ENCODE results near the gene IMPA2.

GRCh38 chr18:12061685-12062084 lies 80.4 kb downstream of the IMPA2 start:
- TF ChIP-seq POLR2A (IDR thresholded peaks at IDR 0.05; ENCODE audit: control extremely low read depth in 1 of 2, low read depth in 2 of 2, low read length in 2 of 2) (no peak), KDM1A (IDR thresholded peaks at IDR 0.05; ENCODE audit: borderline replicate concordance, low read length) (no peak), EP300 (IDR thresholded peaks at IDR 0.05; ENCODE audit: borderline replicate concordance in 1 of 2, low read depth in 2 of 2, low read length in 2 of 2) (no peak), CTCF (IDR thresholded peaks at IDR 0.05; ENCODE audit: control extremely low read depth in 1 of 3, insufficient read depth in 1 of 3, low read depth in 1 of 3, low read length in 3 of 3) (no peak), GTF2F1 (IDR thresholded peaks at IDR 0.05; ENCODE audit: borderline replicate concordance, low read depth, low read length) (no peak), TAF1 (IDR thresholded peaks at IDR 0.05; ENCODE audit: low read depth, low read length) (no peak), NANOG (IDR thresholded peaks at IDR 0.05; ENCODE audit: insufficient read depth, low read depth, low read length, poor library complexity, severe bottlenecking) (no peak), USF2 (IDR thresholded peaks at IDR 0.05; ENCODE audit: low read length) (no peak), RFX5 (IDR thresholded peaks at IDR 0.05; ENCODE audit: borderline replicate concordance, low read depth, low read length) (no peak), HDAC2 (IDR thresholded peaks at IDR 0.05; ENCODE audit: borderline replicate concordance in 1 of 2, low read depth in 2 of 2, low read length in 2 of 2) (no peak), ATF2 (IDR thresholded peaks at IDR 0.05; ENCODE audit: low read length) (no peak), HDAC6 (IDR thresholded peaks at IDR 0.05; ENCODE audit: low read depth, low read length) (no peak)

Measured in H1 (cell line).